Prostate gland (tissue), 2 donors: Measurements from ENCODE around the gene DYNC1LI1. TPM values are rescaled to one million over a fixed set of nuclear protein-coding genes. Genes with fewer than 3 reads are reported as not detected.
A peak's percentile ranks its signal among the peaks of the same experiment; 100 is the strongest.

ENCODE experiments used
- DNase-seq: peaks from one replicate; pipeline ENCODE4 v3.0.0-alpha.2; 2019; ENCODE audit warnings: low spot score
- H3K27ac ChIP-seq, 2 donors: fragments of 200-600 bp; sonication (generic); 2 replicates each; pipeline ENCODE4 v1.5.1; 2017 to 2019
- H3K27me3 ChIP-seq: fragments of 200-600 bp; sonication (generic); replicated peaks from 2 replicates; pipeline ENCODE4 v1.5.1; 2019; ENCODE audit not compliant: insufficient read depth
- H3K36me3 ChIP-seq, 2 donors: fragments of 200-600 bp; sonication (generic); 1 replicate in 1 of 2; 2 replicates in 1 of 2; pipeline versions ENCODE4 v1.5.1 to v1.8.1; 2017 to 2019
- H3K4me1 ChIP-seq: fragments of 200-600 bp; sonication (generic); replicated peaks from 2 replicates; pipeline ENCODE4 v1.5.1; 2019
- H3K4me3 ChIP-seq, 2 donors: fragments of 200-600 bp; sonication (generic); 2 replicates each; pipeline ENCODE4 v1.5.1; 2017 to 2019
- H3K9me3 ChIP-seq: fragments of 200-600 bp; sonication (generic); 2 replicates; pipeline ENCODE4 v1.5.1; 2017
- CTCF ChIP-seq, 4 experiments: fragments of 200-600 bp in 2 of 4; fragments of 450-650 bp in 2 of 4; sonication (generic) in 2 of 4; IDR thresholded peaks; 1 replicate in 3 of 4; 2 replicates in 1 of 4; pipeline ENCODE4 v1.5.1; 2016 to 2019; ENCODE audit warnings: antibody characterized with exemption in 4 of 4, mild to moderate bottlenecking in 2 of 4, moderate library complexity in 2 of 4
- POLR2A ChIP-seq: fragments of 450-650 bp; IDR thresholded peaks from one replicate; pipeline ENCODE4 v1.6.1; 2016; ENCODE audit warnings: antibody characterized with exemption, mild to moderate bottlenecking
- POLR2AphosphoS5 ChIP-seq: sonication (generic); formaldehyde crosslinking; IDR thresholded peaks from one replicate; pipeline ENCODE4 v1.6.1; 2017; ENCODE audit warnings: antibody characterized with exemption
- WGBS: methylation state at CpG from one replicate; pipeline ENCODE4 v1.1.5; 2018; 5-methylcytosine and 5-hydroxymethylcytosine counted together
- intact Hi-C: fragments of 100-400 bp; cut with DNase I; formaldehyde crosslinking; loops from one replicate; pipeline ENCODE4 v1.14.2; 2022
- total RNA-seq, 2 donors: library from RNA; depleted of rRNA; stranded (reverse); fragments of >200 nt; gene quantifications; one replicate each; pipeline ENCODE4 v1.1.0, GENCODE V29; 2016

Gene DYNC1LI1
- total RNA-seq, 2 donors from 2014 or later = 30.5 to 43.3 TPM

- TF ChIP-seq CTCF (IDR thresholded peaks at IDR 0.05) = no peak
- no peak for DNase-seq
- intact Hi-C loops = loop anchor here (10.0 kb wide), 1 partner anchor 107 kb away; the partner anchor contains the start of gene CNOT10
- Histone ChIP-seq H3K36me3 (no peaks in the 10 kb centered on the region), H3K27me3 (no peaks in the 10 kb centered on the region), H3K4me3 (no peak overlapping the region), H3K27ac (peak overlapping the region in 1 of 2 donors; percentile 41), H3K9me3 (no peaks in the 10 kb centered on the region), H3K4me1 (no peaks in the 10 kb centered on the region)
- WGBS = 24% methylated on average over 9 of the region's 9 CpGs
Measured at GRCh38 chr3:32577581-32578556, 7.2 kb upstream of the DYNC1LI1 start.

- intact Hi-C loops = loop anchor here (10.0 kb wide), 1 partner anchor 108 kb away; the partner anchor contains the start of gene CNOT10
- H3K4me3 ChIP-seq = no peak overlapping the region
Measured at GRCh38 chr3:32577174-32577573, 6.5 kb upstream of the DYNC1LI1 start.

GRCh38 chr3:32575451-32576113, 4.9 kb upstream of the DYNC1LI1 start:
- intact Hi-C loops = loop anchor here (10.0 kb wide), 1 partner anchor 109 kb away; the partner anchor contains the start of gene CNOT10
- DNase-seq = no peak
- no peaks in the 10 kb centered on the region for H3K27me3 ChIP-seq
- H3K27ac ChIP-seq = no peak overlapping the region
- no peaks in the 10 kb centered on the region for H3K36me3 ChIP-seq
- no peaks in the 10 kb centered on the region for H3K9me3 ChIP-seq
- TF ChIP-seq POLR2AphosphoS5 = no peak
- TF ChIP-seq CTCF (IDR thresholded peaks at IDR 0.05) = no peak
- TF ChIP-seq POLR2A = no peak
- no peak overlapping the region for H3K4me3 ChIP-seq
- no peaks in the 10 kb centered on the region for H3K4me1 ChIP-seq
- 92% methylated on average over 2 of the region's 2 CpGs for WGBS

More at GRCh38 chr3:32577174-32577573, 6.5 kb upstream of the DYNC1LI1 start:
- Histone ChIP-seq H3K4me1 (no peaks in the 10 kb centered on the region), H3K9me3 (no peaks in the 10 kb centered on the region), H3K36me3 (no peaks in the 10 kb centered on the region), H3K27me3 (no peaks in the 10 kb centered on the region), H3K27ac (peak overlapping the region in 1 of 2 donors; percentile 41)
- no peak for DNase-seq
- WGBS = 56% methylated on average over 2 of the region's 2 CpGs
- TF ChIP-seq CTCF (IDR thresholded peaks at IDR 0.05) (no peak), POLR2A (no peak), POLR2AphosphoS5 (no peak)

GRCh38 chr3:32571192-32571485, 481 bp upstream of the DYNC1LI1 start:
- Histone ChIP-seq H3K27ac (peak overlapping the region; percentile 97), H3K27me3 (no peaks in the 10 kb centered on the region), H3K9me3 (no peaks in the 10 kb centered on the region), H3K4me1 (no peaks in the 10 kb centered on the region), H3K36me3 (no peaks in the 10 kb centered on the region), H3K4me3 (peak overlapping the region; percentile 90 to 91)
- no peak for DNase-seq
- intact Hi-C loops = loop anchor here (5.0 to 10.0 kb wide), 2 partner anchors 69 to 114 kb away; partner anchors contain the start of genes CMTM6 and CNOT10
- TF ChIP-seq POLR2AphosphoS5 = no peak
- no peak for TF ChIP-seq CTCF (IDR thresholded peaks at IDR 0.05)
- TF ChIP-seq POLR2A = no peak
- 2% methylated on average over 14 of the region's 14 CpGs for WGBS
